Measurements from ENCODE around the gene TGM6.
"Not testable (repeated sequence)": the region's sequence is repeated elsewhere in the genome, so short reads cannot be mapped to it uniquely, and the experiment has no call there.

TGM6 gene

GRCh38 chr20:2398449-2398848, 17.7 kb downstream of the TGM6 start:
- no peak for DNase-seq (ENCODE audit: low spot score)

- DNase-seq (ENCODE audit: low spot score), result no peak
Observed at GRCh38 chr20:2399390-2399789, 18.7 kb downstream of the TGM6 start.

GRCh38 chr20:2400290-2400689, 19.6 kb downstream of the TGM6 start:
- no peak for DNase-seq (ENCODE audit: low spot score)

- DNase-seq (ENCODE audit: low spot score), result no peak
Observed at GRCh38 chr20:2401527-2401926, 20.8 kb downstream of the TGM6 start.

DNA sequence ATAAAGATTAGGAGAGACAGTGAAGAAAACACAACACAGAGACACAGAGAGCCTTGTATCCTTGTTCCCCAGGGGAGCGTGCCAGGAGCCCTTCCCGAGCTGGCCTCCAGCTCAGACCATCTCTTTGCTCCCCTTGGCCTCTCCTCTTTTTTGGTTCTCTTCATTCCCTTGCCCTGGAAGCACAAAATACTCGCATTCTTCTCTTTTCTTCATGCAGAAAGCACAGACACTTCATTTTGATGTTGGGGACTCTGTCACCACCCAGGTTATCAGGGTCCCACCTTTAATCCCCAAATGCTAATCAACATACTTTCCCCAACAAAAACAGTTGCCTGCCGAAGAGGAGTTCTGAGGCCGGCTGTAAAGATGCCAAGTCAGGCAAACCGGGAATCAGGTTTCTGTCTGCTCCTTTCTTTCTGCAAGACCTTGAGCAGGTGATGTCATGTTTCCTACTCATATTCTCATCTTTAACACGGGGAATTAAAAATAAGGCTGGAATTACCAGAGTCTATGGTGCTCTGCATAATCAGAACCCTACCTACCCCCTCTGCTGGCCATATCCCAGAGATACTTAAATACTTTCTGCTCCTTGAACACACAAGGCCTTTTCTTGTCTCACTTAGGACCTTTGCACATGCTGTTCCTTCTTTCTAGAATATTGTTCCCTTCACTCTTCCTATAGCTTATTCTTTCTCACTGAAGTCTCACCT, 21.7 kb downstream of the TGM6 start:
- DNase-seq (ENCODE audit: low spot score), result peak; percentile 47

- DNase-seq (ENCODE audit: low spot score), result no peak
Observed at GRCh38 chr20:2403291-2404052, 22.8 kb downstream of the TGM6 start.

GRCh38 chr20:2405693-2406065, 25.0 kb downstream of the TGM6 start:
- no peak for DNase-seq (ENCODE audit: low spot score)

- not testable (repeated sequence) for DNase-seq (ENCODE audit: low spot score)
Observed at GRCh38 chr20:2407355-2407754, 26.7 kb downstream of the TGM6 start.

GRCh38 chr20:2408111-2408510, 27.4 kb downstream of the TGM6 start:
- no peak for DNase-seq (ENCODE audit: low spot score)

- DNase-seq (ENCODE audit: low spot score), result no peak
Observed at GRCh38 chr20:2416541-2417212, 36.0 kb downstream of the TGM6 start.

- no peak for DNase-seq (ENCODE audit: low spot score)
Observed at GRCh38 chr20:2417213-2417541, 36.5 kb downstream of the TGM6 start.

- no peak for DNase-seq (ENCODE audit: low spot score)
Observed at GRCh38 chr20:2418388-2418787, 37.7 kb downstream of the TGM6 start.

DNA sequence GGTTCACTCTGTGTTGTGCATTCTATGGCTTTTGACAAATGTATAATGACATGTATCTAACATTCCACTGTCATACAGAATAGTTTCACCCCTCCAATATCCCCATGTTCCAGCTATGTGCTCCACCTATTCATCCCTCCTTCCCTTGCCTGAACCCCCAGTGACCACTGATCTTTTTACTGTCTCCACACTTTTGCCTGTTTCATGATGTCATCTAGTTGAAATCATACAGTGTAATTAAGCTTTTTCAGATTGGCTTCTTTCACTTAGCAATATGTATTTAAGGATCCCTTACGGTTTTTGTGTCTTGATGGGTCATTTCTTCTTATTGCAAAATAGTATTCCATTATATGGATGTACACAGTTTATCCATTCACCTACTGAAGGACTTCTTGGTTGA, 39.8 kb downstream of the TGM6 start:
- no peak for DNase-seq (ENCODE audit: low spot score)

DNA sequence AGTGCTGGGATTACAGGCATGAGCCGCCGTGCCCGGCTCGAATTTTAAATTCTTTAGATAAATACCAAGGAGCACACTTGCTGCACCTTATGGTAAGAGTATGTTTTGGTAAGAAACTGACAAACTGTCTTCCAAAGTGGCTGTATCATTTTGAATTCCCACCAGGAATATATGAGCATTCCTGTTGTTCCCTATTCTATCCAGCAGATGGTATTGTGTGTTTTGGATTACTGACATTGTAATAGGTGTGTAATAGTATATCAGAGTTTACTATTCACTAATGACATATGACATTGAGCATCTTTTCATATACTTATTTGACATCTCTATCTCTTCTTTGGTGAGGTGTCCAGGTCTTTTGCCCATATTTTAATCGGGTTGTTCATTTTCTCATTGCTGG, 40.5 kb downstream of the TGM6 start:
- DNase-seq (ENCODE audit: low spot score), result peak; percentile 51

GRCh38 chr20:2429051-2429450, 48.4 kb downstream of the TGM6 start:
- DNase-seq (ENCODE audit: low spot score), result no peak

DNA sequence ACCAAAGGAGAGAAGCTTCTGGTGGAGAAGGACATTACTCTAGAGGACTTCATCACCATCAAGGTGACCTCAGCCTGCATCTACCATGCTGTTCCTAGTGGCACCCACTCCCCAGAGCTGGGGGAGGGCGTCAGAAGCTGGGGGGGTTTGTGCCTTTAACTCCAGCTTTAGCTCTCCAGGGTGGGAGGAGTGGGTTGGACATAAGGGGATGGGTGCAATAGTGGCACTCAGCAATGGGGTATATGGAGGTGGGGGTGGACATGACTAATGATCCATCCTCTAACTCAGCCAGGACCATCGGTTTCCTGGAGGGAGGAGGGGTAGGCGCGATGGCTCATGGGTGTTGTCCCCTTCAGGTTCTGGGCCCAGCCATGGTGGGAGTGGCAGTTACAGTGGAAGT, 49.8 kb downstream of the TGM6 start:
- DNase-seq (ENCODE audit: low spot score), result no peak

DNA sequence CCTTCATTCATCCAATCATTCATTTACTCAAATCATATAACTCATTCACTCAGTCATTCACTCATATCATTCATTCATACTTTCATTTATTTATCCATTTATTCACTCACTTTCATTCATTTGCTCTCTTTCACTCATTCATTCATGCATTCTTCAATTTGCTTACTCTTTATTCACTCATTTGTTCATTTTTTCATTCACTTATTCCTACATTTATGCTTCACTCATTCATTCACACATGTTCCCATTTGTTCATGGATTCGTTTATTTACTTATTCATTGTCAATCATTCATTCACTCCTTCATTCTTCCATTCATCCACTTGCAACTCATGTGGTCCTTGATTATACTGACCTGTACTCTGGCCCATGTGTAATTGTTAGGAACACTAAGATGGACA, 50.5 kb downstream of the TGM6 start:
- no peak for DNase-seq (ENCODE audit: low spot score)

GRCh38 chr20:2446845-2447244, 66.1 kb downstream of the TGM6 start:
- no peak for DNase-seq (ENCODE audit: low spot score)

- no peak for DNase-seq (ENCODE audit: low spot score)
Observed at GRCh38 chr20:2449386-2449785, 68.7 kb downstream of the TGM6 start.

DNA sequence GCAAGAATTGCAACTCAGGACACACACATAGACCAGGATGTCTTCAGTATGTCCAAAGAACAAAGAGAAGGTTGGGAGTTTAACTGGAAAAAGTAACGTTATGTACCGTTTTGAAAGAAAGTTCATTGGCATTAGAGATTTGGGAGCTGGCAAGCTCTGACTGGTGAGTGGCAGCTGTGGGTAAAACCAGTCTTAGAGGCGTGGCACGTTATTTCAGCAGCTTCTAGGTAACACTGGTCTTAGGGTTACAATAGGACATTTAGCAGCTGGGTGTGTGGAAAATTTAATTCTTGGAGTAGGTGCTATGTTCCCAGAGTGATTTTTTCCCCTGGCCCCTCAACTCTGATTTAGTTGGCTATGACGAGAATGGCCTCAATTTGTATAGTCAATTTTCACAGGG, 70.7 kb downstream of the TGM6 start:
- DNase-seq (ENCODE audit: low spot score), result no peak

GRCh38 chr20:2451939-2452732, 71.4 kb downstream of the TGM6 start:
- peak; percentile 69 for DNase-seq (ENCODE audit: low spot score)

GRCh38 chr20:2453792-2454191, 73.1 kb downstream of the TGM6 start:
- DNase-seq (ENCODE audit: low spot score), result no peak

Measured in SW480 (cell line).